Activated B cell treated with CpG ODN at 0.5 μM for 24 hours (primary cell): ENCODE results near the gene PTPRCAP. TPM values are rescaled to one million over a fixed set of nuclear protein-coding genes. Genes with fewer than 3 reads are reported as not detected.

Experiments
- ATAC-seq: fragments of 200-7000 bp; cut with Tn5 transposase; one replicate; pipeline ENCODE4 v1.10.0; 2021; ENCODE audit warnings: low read depth, mild to moderate bottlenecking, moderate library complexity
- CTCF ChIA-PET: fragments of 350-600 bp; sonication (Branson Sonifier 250); formaldehyde crosslinking; loops from one replicate; lab custom pipeline; 2021; ENCODE audit warnings: antibody characterized with exemption; lab: Charles Lee
- POLR2A ChIA-PET: fragments of 350-600 bp; sonication (Branson Sonifier 250); formaldehyde crosslinking; loops from one replicate; lab custom pipeline; 2021; ENCODE audit warnings: antibody characterized with exemption; lab: Charles Lee
- DNase-seq: peaks from one replicate; pipeline ENCODE4 v3.0.0; 2022
- H3K27ac Mint-ChIP-seq: one replicate; pipeline ENCODE4 v1.8.0; 2020; ENCODE audit warnings: mixed read lengths
- H3K27me3 Mint-ChIP-seq: one replicate; pipeline ENCODE4 v1.8.0; 2021; ENCODE audit warnings: mixed read lengths
- H3K36me3 Mint-ChIP-seq: one replicate; pipeline ENCODE4 v1.8.0; 2021; ENCODE audit warnings: low read depth, mixed read lengths
- H3K4me1 Mint-ChIP-seq: one replicate; pipeline ENCODE4 v1.8.0; 2021; ENCODE audit warnings: mixed read lengths
- H3K4me3 Mint-ChIP-seq: one replicate; pipeline ENCODE4 v1.8.0; 2020; ENCODE audit warnings: mild to moderate bottlenecking, mixed read lengths
- H3K9me3 Mint-ChIP-seq: one replicate; pipeline ENCODE4 v1.8.0; 2020; ENCODE audit warnings: mixed read lengths
- intact Hi-C: fragments of 100-400 bp; cut with micrococcal nuclease; formaldehyde crosslinking; loops from one replicate; pipeline ENCODE4 v1.15.1; 2024
- total RNA-seq: library from RNA; stranded (reverse); gene quantifications from 2 replicates; pipeline ENCODE4 v1.2.3, GENCODE V29; 2022
- TF ChIP-seq, protein P1 (sequence below): fragments of 200-600 bp; IDR thresholded peaks from one replicate; pipeline ENCODE4 v1.8.0; 2022; ENCODE audit warnings: antibody characterized with exemption, mild to moderate bottlenecking

PTPRCAP gene
- total RNA-seq, 1 donor from 2014 or later = 328 TPM

DNA sequence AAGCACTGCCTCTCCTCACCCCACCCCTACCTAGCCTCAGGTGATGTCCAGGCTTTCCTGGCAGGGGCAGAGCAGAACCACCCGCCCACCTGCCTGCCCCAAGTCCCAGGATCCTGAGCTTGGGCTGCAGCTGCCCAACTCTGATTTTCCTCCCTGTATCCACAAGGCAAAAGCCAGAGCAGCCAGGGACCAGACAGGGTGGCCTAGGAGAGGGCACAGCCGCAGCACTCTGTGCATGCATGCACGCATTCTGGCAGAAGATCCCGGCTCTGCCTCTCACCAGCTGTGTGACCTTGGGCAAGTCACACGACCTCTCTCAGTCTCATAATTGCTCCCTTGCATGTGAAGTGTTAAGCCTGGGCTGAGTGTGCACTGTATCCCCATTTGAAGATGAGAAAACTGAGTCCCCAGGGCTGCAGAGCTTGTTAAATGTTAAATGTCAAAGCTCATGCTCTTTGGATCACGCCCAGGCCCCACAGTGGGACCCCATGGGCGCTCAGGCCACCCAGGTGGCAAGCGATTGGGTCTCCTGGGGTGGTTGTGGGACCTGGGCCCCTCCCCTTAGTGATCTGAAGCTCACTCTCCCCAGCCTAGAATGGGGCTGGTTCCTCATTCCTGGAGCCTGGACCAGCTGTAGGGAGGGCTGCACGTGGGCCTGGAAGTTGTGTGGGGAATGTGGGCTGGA lies 24.8 kb downstream of the PTPRCAP start:
- peaks cover 84% of the 10 kb centered on the region for H3K4me1 Mint-ChIP-seq
- H3K36me3 Mint-ChIP-seq = peaks cover 11% of the 10 kb centered on the region
- no peak for DNase-seq
- no peak for ATAC-seq
- peak overlapping the region; percentile 76 for H3K27ac Mint-ChIP-seq
- ChIA-PET POLR2A (interaction anchor here (0.5 to 13.9 kb wide), 22 partner anchors 7 to 172 kb away, joined by 3 to 404 read pairs (median 5); partner anchors contain the start of genes AIP, CDK2AP2, CORO1B and POLD4), CTCF (interaction anchor here (1.0 to 3.2 kb wide), 3 partner anchors 8 to 12 kb away, joined by 3 to 18 read pairs (median 9); partner anchors contain the start of genes PPP1CA and TBC1D10C)
- H3K4me3 Mint-ChIP-seq = peak overlapping the region; percentile 41
- TF ChIP-seq, protein P1, sequence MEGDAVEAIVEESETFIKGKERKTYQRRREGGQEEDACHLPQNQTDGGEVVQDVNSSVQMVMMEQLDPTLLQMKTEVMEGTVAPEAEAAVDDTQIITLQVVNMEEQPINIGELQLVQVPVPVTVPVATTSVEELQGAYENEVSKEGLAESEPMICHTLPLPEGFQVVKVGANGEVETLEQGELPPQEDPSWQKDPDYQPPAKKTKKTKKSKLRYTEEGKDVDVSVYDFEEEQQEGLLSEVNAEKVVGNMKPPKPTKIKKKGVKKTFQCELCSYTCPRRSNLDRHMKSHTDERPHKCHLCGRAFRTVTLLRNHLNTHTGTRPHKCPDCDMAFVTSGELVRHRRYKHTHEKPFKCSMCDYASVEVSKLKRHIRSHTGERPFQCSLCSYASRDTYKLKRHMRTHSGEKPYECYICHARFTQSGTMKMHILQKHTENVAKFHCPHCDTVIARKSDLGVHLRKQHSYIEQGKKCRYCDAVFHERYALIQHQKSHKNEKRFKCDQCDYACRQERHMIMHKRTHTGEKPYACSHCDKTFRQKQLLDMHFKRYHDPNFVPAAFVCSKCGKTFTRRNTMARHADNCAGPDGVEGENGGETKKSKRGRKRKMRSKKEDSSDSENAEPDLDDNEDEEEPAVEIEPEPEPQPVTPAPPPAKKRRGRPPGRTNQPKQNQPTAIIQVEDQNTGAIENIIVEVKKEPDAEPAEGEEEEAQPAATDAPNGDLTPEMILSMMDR = no peak
- intact Hi-C loops = no loop called here
- no peaks in the 10 kb centered on the region for H3K9me3 Mint-ChIP-seq
- H3K27me3 Mint-ChIP-seq = no peaks in the 10 kb centered on the region

DNA sequence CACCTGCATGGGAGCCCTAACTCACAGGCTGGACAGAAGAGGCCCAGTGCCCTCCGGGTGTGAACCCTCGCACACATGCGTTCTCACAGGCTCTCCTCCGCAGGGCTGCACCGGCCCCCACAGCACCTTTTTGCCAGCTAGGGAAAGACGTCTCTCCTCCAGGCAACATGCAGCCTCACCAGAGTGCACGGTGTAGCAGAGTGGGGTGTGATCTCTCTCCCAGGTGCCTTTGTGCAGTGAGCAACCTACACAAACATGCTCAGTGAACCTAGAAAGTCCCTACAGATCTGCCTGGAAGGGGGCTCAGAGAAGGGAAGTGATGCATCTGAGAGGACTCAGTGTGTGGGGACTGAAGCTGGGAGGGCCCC lies 25.7 kb downstream of the PTPRCAP start:
- POLR2A ChIA-PET = interaction anchor here (0.5 to 13.9 kb wide), 16 partner anchors 8 to 795 kb away, joined by 3 to 404 read pairs (median 5); partner anchors contain the start of genes AIP, CDK2AP2, CORO1B and POLD4

DNA sequence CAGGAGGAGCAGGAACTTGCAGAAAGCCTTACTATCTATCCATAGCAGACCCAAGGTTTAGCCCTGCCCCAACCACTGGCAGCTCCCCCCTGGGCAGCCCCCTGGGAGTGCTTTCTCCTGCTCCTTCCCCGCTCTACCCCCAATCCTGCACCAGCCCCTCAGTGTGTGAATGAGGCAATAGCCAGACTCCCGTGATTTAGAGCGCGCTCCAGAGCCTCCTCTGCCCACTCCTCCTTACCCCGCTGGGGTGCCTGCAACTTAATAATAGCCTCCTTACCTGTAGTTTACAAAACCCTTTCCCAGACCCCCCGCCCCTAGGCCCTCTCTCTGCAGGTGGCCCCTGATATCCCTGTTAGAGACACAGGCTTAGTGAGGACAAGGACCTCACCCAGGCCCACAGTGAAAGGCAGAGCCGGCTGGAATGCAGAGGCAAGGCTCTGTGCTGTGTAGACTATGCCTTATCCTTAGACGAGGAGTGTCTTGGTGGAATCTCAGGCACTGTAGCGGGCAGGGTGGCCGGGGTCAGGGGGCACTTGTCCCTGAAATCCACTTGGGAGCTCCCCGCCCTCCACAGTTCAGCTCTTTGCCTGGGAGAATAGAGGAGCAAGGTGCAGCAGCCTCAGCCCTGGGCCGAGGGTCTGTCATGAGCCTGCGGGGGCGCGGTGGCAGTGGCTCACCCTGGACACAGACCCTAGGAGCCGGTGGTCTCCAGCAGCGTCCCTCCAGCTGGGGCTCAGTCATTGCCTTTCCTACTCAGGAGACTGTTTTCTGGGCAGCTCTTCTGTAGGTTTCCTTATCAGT lies 26.3 kb downstream of the PTPRCAP start:
- intact Hi-C loops = loop anchor here (1.0 kb wide), 1 partner anchor 8 kb away; no protein-coding TSS in a partner anchor
- no peak for ATAC-seq
- H3K9me3 Mint-ChIP-seq = no peaks in the 10 kb centered on the region
- H3K4me3 Mint-ChIP-seq = peak overlapping the region; percentile 80
- no peak for DNase-seq
- peaks cover 21% of the 10 kb centered on the region for H3K36me3 Mint-ChIP-seq
- peak overlapping the region; percentile 95 for H3K27ac Mint-ChIP-seq
- peaks cover 85% of the 10 kb centered on the region for H3K4me1 Mint-ChIP-seq
- ChIA-PET CTCF (interaction anchor here (1.0 to 3.2 kb wide), 3 partner anchors 8 to 10 kb away, joined by 3 to 18 read pairs (median 9); partner anchors contain the start of genes PPP1CA and TBC1D10C), POLR2A (interaction anchor here (0.5 to 13.9 kb wide), 13 partner anchors 9 to 795 kb away, joined by 3 to 404 read pairs (median 5); partner anchors contain the start of genes CORO1B, POLD4, PPP1CA and PTPRCAP)
- no peaks in the 10 kb centered on the region for H3K27me3 Mint-ChIP-seq
- TF ChIP-seq, protein P1 = no peak

More for the DNA sequence above, 25.7 kb downstream of the PTPRCAP start:
- CTCF ChIA-PET = interaction anchor here (1.0 to 3.2 kb wide), 3 partner anchors 8 to 11 kb away, joined by 3 to 18 read pairs (median 9); partner anchors contain the start of genes PPP1CA and TBC1D10C
- no peaks in the 10 kb centered on the region for H3K9me3 Mint-ChIP-seq
- peaks cover 18% of the 10 kb centered on the region for H3K36me3 Mint-ChIP-seq
- no peaks in the 10 kb centered on the region for H3K27me3 Mint-ChIP-seq
- H3K4me1 Mint-ChIP-seq = peaks cover 85% of the 10 kb centered on the region
- TF ChIP-seq, protein P1 = no peak
- intact Hi-C loops = no loop called here
- DNase-seq = no peak
- peak overlapping the region; percentile 76 for H3K27ac Mint-ChIP-seq
- peak; percentile 16 for ATAC-seq
- peak overlapping the region; percentile 59 for H3K4me3 Mint-ChIP-seq

DNA sequence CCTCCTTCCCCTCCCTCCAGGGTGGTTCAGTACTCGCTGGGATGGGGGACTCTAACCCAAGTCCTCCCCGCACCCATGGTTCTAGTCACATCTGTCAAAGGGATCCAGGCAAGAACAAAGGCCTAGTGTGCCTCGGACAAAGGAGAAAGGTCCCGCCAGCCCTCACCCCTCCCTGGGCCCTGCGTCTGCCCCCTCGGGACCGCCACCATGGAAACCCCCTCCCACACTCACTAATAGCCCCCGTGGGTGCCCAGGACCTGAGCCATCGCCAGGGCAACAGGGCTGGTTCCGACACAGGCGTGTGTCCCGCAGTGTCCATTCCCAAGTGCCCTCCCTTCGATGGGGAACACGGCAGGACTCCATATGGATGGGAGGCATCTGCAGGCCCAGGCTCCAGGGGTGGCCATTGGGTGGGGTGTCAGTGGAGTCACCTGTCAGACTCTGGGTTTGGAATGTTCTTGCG lies 27.1 kb downstream of the PTPRCAP start:
- Mint-ChIP-seq H3K27me3 (no peaks in the 10 kb centered on the region), H3K36me3 (peaks cover 27% of the 10 kb centered on the region), H3K9me3 (no peaks in the 10 kb centered on the region), H3K27ac (peak overlapping the region; percentile 95), H3K4me3 (peak overlapping the region; percentile 80), H3K4me1 (peaks cover 89% of the 10 kb centered on the region)
- ChIA-PET POLR2A (interaction anchor here (2.5 to 13.9 kb wide), 2 partner anchors 8 to 10 kb away, joined by 22 to 404 read pairs; partner anchors contain the start of genes PPP1CA and TBC1D10C), CTCF (interaction anchor here (3.2 kb wide), 1 partner anchor 9 kb away, joined by 18 read pairs; the partner anchor contains the start of gene PPP1CA)
- TF ChIP-seq, protein P1 = no peak
- intact Hi-C loops = loop anchor here (1.0 kb wide), 1 partner anchor 9 kb away; no protein-coding TSS in a partner anchor
- no peak for DNase-seq
- no peak for ATAC-seq
